ENCODE results near the gene C18orf63.

- TF ChIP-seq YY1 (IDR thresholded peaks at IDR 0.05; ENCODE audit: insufficient read depth, insufficient read length): no peak
- TF ChIP-seq SUZ12 (IDR thresholded peaks at IDR 0.05; ENCODE audit: extremely low read depth, insufficient read depth, insufficient read length): no peak
Observed at GRCh38 chr18:74390900-74391299, 75.3 kb downstream of the C18orf63 start.
